SW 1271 (cell line): ENCODE results near the gene ZNF93.
"Not testable (repeated sequence)": the region's sequence is repeated elsewhere in the genome, so short reads cannot be mapped to it uniquely, and the experiment has no call there.

Experiments
- DNase-seq, 2 experiments: peaks; one replicate each; lab custom pipeline; 2025; lab: John Stamatoyannopoulos, UW

Gene ZNF93

DNA sequence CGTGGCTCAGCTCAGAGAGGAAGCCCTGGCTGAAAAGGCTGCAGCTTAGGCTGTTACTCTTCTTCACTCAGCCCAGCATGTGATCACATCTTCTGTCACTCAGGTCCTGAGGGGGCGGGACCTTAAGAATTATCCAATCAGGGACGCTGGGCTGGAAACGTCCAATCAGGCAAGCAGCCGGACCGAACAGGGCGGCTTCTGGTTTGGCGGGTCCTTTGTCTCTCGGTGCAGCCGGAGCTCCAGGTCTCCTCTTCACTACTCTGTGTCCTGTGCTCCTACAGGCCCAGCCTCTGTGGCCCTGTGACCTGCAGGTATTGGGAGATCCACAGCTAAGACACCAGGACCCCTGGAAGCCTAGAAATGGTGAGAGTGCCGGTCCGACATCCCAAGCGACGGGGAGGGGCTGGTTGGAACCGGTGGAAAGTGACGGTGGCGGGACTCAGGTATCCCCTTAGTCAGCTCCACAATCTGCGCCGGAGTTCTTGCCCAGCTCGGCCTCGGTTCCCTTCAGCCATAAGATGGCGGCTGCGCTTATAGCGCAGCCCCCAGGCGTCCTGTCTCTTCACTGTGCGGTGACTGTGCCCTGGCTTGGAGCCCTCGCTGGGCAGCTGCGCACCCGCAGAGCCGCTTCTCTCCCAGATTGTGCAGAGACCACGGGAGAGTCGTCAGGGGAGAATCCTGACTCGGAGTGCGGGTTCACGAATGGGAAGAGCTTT lies at the start of gene ZNF93:
Gene ZNF93 (plus strand): TSS at position 218 of the 716 bp plus-strand sequence. CDS start 143 bp downstream, at position 361.
- no peak for DNase-seq

DNA sequence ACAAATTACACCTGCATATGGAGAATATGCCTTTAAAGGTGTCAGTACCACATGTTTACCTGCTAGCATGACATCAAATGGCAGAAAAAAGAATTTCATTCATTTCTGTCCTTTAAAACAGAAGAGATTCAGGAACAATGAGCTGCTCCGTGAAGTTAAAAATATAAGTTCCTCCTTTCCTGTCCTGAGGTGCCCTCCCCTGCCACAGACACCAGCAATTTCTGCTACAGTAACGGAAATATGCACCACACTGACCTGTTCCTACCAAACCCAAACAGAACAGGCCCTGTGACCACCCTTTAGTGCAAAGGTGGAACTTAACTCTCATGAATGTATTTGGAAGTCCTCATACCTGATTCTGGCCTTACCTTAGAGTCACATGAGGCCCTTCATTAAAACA lies 49.0 kb upstream of the ZNF93 start:
- not testable (repeated sequence) for DNase-seq

- DNase-seq = no peak
Observed at GRCh38 chr19:19858751-19859150, 42.0 kb upstream of the ZNF93 start.

- no peak for DNase-seq
Observed at GRCh38 chr19:19860756-19861390, 39.9 kb upstream of the ZNF93 start.

GRCh38 chr19:19865750-19866610 lies 34.8 kb upstream of the ZNF93 start, which contains the start of gene ZNF253:
Gene ZNF253 (plus strand): TSS chr19:19865882. CDS start chr19:19865997, 115 bp downstream.
- peak; percentile 37 to 71 for DNase-seq

DNA sequence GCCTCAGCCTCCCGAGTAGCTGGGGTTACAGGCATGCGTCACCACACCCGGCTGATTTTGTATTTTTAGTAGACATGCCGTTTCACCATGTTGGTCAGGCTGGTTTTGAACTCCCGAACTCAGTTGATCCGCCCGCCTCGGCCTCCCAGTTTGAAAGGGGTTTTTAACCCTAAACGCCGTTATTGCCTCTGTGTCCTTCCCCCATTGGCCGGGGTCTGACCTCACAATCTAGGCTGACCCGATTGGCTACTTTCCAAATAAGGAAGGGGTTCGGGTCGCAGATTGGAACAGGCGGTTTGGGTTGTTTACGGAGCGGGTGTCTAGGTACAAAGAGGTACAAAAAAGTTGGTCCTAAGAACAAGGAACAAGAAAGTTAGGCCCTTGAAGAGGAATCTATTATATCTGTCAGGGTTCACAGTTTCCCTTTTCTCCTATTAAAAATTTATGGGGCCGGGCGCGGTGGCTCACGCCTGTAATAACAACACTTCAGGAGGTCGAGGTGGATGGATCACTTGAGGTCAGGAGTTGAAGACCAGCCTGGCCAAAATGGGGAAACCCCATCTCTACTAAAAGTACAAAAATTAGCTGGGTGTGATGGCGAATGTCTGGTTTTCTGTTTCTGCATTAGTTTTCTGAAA lies 34.0 kb upstream of the ZNF93 start:
- no peak for DNase-seq

DNA sequence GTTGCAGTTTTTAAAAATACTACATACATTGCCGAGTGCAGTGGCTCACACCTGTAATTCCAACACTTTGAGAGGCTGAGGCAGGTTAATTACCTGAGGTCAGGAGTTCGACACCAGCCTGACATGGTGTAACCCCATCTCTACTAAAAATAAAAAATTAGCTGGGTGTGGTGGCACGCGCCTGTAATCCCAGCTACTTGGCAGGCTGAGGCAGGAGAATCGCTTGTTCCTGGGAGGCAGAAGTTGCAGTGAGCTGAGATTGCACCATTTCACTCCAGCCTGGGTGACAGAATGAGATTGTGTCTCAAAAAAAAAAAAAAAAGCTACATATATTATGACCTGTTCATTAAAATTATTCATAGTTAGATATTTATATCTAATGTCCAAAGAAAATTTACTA lies 30.7 kb upstream of the ZNF93 start:
- DNase-seq = not testable (repeated sequence)

- DNase-seq = no peak
Observed at GRCh38 chr19:19871932-19872331, 28.8 kb upstream of the ZNF93 start.

GRCh38 chr19:19873381-19873780 lies 27.4 kb upstream of the ZNF93 start:
- no peak for DNase-seq

DNA sequence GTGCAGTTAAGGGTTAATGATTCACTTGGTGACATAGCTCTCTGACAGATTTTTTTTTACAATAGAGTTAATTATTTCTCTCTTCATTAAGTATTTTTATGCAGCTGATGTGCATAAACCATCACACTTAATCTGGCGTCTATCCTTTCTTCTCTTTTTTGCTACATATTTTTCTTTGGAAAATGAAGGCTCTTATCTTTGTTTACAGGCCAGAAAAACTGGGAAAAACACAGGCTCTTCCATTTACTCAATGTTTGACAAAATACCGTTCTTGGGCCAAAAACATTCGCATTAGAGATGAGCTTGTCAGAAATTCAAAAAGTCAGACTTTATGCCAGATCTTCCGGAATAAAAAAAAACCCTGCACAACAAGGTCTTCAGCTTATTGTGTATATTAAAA lies 23.0 kb upstream of the ZNF93 start:
- DNase-seq = no peak

- no peak for DNase-seq
Observed at GRCh38 chr19:19884583-19884982, 16.2 kb upstream of the ZNF93 start.

GRCh38 chr19:19892055-19892941 lies 8.4 kb upstream of the ZNF93 start:
- DNase-seq = not testable (repeated sequence)

DNA sequence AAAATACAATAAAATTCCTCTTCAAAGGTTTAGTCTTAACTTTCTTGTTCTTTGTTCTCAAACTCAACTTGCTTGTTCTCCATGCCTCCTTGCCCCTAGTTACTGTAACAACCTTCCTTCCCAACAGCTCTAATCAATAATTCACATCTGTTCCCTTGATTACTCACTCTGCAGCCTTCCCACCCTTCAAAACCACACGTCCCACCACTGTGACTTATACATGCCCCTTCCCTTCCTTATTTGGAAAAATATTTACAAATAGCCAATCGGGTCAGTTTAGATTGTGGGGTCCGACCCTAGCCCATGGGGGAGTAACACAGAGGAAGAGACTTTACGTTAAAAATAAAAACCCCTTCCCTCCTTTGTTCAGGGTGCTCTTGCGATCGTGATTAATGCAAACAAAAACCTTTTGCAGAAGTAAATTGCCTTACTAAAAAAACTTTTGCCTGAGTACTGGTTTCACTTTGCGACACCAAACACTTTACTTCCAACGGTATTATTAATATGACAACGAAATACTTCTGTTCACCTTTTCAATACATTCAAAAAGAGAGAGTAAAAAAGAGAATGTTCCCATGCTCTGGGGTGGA lies 512 bp upstream of the ZNF93 start:
- no peak for DNase-seq

GRCh38 chr19:19907551-19907950 lies 6.8 kb downstream of the ZNF93 start:
- not testable (repeated sequence) for DNase-seq

- DNase-seq = no peak
Observed at GRCh38 chr19:19909654-19910053, 8.9 kb downstream of the ZNF93 start.

- no peak for DNase-seq
Observed at GRCh38 chr19:19911150-19911549, 10.4 kb downstream of the ZNF93 start.

DNA sequence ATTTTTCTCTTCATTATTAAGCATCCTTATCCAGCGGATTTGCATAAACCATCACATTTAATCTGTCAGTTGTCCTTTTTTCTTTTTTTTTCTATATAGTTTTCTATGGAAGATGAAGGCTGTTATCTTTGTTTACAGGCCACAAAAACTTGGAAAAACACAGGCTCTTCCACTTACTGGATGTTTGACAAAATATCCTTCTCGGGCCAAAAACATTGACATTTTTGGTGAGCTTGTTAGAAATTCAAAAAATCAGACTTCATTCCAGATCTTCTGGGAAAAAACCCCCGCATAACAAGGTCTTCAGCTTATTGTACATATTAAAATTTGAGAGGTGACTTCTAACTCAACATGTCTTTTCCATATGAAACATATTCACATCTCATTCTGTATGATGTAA lies 13.8 kb downstream of the ZNF93 start:
- DNase-seq = no peak

DNA sequence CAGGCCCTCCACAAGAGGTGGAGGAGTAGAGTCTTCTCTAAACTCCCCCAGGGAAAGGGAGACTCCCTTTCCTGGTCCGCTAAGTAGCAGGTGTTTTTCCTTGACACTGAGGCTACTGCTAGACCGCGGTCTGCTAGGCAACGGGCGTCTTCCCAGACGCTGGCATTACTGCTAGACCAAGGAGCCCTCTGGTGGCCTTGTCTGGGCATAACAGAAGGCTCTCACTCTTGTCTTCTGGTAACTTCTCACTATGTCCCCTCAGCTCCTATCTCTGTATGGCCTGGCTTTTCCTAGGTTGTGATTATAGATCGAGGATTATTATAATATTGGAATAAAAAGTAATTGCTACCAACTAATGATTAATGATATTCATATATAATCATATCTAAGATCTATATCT lies 29.7 kb downstream of the ZNF93 start:
- not testable (repeated sequence) for DNase-seq

DNA sequence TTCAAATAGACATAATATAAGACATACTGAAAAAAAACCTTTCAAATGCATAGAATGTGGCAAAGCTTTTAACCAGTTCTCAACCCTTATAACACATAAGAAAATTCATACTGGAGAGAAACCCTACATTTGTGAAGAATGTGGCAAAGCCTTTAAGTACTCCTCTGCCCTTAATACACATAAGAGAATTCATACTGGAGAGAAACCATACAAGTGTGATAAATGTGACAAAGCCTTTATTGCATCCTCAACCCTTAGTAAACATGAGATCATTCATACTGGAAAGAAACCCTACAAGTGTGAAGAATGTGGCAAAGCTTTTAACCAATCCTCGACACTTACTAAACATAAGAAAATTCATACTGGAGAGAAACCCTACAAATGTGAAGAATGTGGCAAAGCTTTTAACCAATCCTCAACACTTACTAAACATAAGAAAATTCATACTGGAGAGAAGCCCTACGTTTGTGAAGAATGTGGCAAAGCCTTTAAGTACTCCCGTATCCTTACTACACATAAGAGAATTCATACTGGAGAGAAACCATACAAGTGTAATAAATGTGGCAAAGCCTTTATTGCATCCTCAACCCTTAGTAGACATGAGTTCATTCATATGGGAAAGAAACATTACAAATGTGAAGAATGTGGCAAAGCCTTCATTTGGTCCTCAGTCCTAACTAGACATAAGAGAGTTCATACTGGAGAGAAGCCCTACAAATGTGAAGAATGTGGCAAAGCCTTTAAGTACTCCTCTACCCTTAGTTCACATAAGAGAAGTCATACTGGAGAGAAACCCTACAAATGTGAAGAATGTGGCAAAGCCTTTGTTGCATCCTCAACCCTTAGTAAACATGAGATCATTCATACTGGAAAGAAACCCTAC lies 32.9 kb downstream of the ZNF93 start:
- not testable (repeated sequence) for DNase-seq

DNA sequence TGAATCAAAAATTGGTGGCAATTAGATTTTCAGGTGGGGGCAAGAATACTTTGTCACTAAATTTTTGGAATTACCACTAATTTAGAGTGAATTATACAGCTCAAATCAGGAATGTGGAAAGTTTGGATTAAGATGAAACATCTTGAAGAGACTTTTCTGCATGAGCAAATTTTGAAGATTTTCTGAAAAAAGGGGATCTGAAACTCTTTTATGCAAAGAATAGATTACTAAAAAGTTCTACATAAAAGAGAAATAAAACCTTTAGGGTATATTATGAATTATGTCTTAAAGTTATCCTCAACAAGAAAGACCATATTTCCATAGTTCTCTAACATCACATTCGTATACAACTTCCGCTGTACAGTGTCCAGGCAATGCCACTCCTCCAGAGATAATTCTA lies 36.7 kb downstream of the ZNF93 start:
- no peak for DNase-seq
